Measurements from ENCODE around the gene DYNC2H1. TPM values are rescaled to one million over a fixed set of nuclear protein-coding genes. Genes with fewer than 3 reads are reported as not detected.

The DYNC2H1 gene
- total RNA-seq, 1 experiment from 2014 or later, result 12.4 TPM

- Histone ChIP-seq H3K27ac (ENCODE audit: low read length) (no peak overlapping the region), H3K36me3 (ENCODE audit: control insufficient read depth, insufficient read depth, low read length) (no peaks in the 10 kb centered on the region), H3K4me1 (ENCODE audit: control insufficient read depth, insufficient read depth, low read length) (no peaks in the 10 kb centered on the region), H3K4me3 (ENCODE audit: low read depth in 2 of 2, low read length in 2 of 2) (no peak overlapping the region), H3K9me3 (ENCODE audit: control insufficient read depth, insufficient read depth, low read depth, low read length) (peaks cover 4% of the 10 kb centered on the region; the same call in 1 of the 2 replicates), H3K27me3 (ENCODE audit: control insufficient read depth, insufficient read depth, low read length) (no peaks in the 10 kb centered on the region)
- DNase-seq (ENCODE audit: low read depth, low spot score) (no peak), ATAC-seq (no peak)
- BruUV-seq (replicated peaks), result no TSS peak
- ChIA-PET POLR2A (no interaction called here), CTCF (no interaction called here)
- TF ChIP-seq REST (IDR thresholded peaks at IDR 0.05; ENCODE audit: insufficient read depth in 1 of 2, low read depth in 2 of 2, low read length in 1 of 2) (no peak), CTCF (IDR thresholded peaks at IDR 0.05) (peak; percentile 10; the same call in 1 of the 2 replicates)
- in situ Hi-C loops (cut with HindIII; ENCODE audit: low pct_unique_long_range_greater_than_20kb, low sequenced_read_pairs), result no loop called here
- intact Hi-C loops (cut with micrococcal nuclease; ENCODE audit: unreplicated experiment), result no loop called here
These were observed 375.3 kb downstream of the DYNC2H1 start for GRCh38 chr11:103484545-103484944.

DNA sequence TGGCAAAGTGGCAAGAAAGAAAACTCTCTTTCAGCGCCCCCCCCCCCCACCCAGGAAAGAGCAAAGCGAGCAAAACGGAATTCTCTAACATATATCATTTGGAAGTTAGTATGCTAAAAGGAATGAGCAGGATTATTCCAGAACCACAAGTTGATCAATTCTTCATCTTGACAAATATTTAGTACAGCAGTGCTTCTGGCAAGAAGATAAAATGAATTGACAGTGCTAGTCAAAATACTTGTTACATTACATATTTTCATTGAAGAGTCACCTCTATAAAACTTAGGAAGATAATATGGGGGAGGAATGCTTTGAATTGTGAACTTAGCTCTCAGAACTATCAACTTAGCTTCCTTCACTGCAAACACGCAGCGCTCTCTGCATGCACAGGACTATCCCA lies 377.4 kb downstream of the DYNC2H1 start:
- no peaks in the 10 kb centered on the region for H3K27me3 ChIP-seq (ENCODE audit: control insufficient read depth, insufficient read depth, low read length)
- CTCF ChIA-PET, result interaction anchor here (0.8 to 1.2 kb wide), 2 partner anchors 17 to 281 kb away, joined by 3 to 5 read pairs; no protein-coding TSS in a partner anchor
- no peak for DNase-seq (ENCODE audit: low read depth, low spot score)
- TF ChIP-seq CTCF (IDR thresholded peaks at IDR 0.05) (no peak), SIN3A (IDR thresholded peaks at IDR 0.05; ENCODE audit: borderline replicate concordance, insufficient read depth, low read depth, low read length) (no peak), REST (IDR thresholded peaks at IDR 0.05; ENCODE audit: insufficient read depth in 1 of 2, low read depth in 2 of 2, low read length in 1 of 2) (no peak), POLR2AphosphoS5 (IDR thresholded peaks at IDR 0.05; ENCODE audit: low read depth, low read length) (no peak), TCF7L2 (IDR thresholded peaks at IDR 0.05; ENCODE audit: low read depth, low read length) (no peak)
- H3K4me1 ChIP-seq (ENCODE audit: control insufficient read depth, insufficient read depth, low read length), result no peaks in the 10 kb centered on the region
- no TSS peak for BruUV-seq (replicated peaks)
- no peak for ATAC-seq
- H3K36me3 ChIP-seq (ENCODE audit: control insufficient read depth, insufficient read depth, low read length), result no peaks in the 10 kb centered on the region
- in situ Hi-C loops (cut with HindIII; ENCODE audit: low pct_unique_long_range_greater_than_20kb, low sequenced_read_pairs) (no loop called here), intact Hi-C loops (cut with micrococcal nuclease; ENCODE audit: unreplicated experiment) (no loop called here)
- POLR2A ChIA-PET, result no interaction called here
- no peak overlapping the region for H3K27ac ChIP-seq (ENCODE audit: low read length)
- no peak overlapping the region for H3K4me3 ChIP-seq (ENCODE audit: low read depth in 2 of 2, low read length in 2 of 2)
- peaks cover 4% of the 10 kb centered on the region; the same call in 1 of the 2 replicates for H3K9me3 ChIP-seq (ENCODE audit: control insufficient read depth, insufficient read depth, low read depth, low read length)

Data from Panc1 (cell line).